Colonic mucosa (tissue), 4 donors: Measurements from ENCODE around the gene TICRR. TPM values are rescaled to one million over a fixed set of nuclear protein-coding genes. Genes with fewer than 3 reads are reported as not detected.

Experiments
- DNase-seq: peaks from one replicate; pipeline ENCODE4 v3.0.0-alpha.2; 2020
- H3K27ac ChIP-seq: fragments of 200-600 bp; one replicate; pipeline ENCODE4 v1.8.0; 2021
- H3K27me3 ChIP-seq: fragments of 200-600 bp; one replicate; pipeline ENCODE4 v1.8.0; 2021
- H3K36me3 ChIP-seq: fragments of 200-600 bp; one replicate; pipeline ENCODE4 v1.8.0; 2021
- H3K4me1 ChIP-seq: fragments of 200-600 bp; one replicate; pipeline ENCODE4 v1.8.0; 2021; ENCODE audit warnings: mild to moderate bottlenecking
- H3K4me3 ChIP-seq: fragments of 200-600 bp; one replicate; pipeline ENCODE4 v1.8.0; 2021
- H3K9ac ChIP-seq, 2 donors: one replicate each; pipeline ENCODE4 v1.7.0; 2013; ENCODE audit warnings: control low read depth in 2 of 2, low read depth in 2 of 2, low read length in 2 of 2
- H3K9me3 ChIP-seq: fragments of 200-600 bp; one replicate; pipeline ENCODE4 v1.8.0; 2021
- intact Hi-C: fragments of 100-400 bp; cut with DNase I; formaldehyde crosslinking; loops from one replicate; pipeline ENCODE4 v1.14.1; 2022
- total RNA-seq, 2 donors: library from RNA; stranded (reverse); fragmentation: NEBNext Ultra II Directional in 1 of 2; extraction: Animal tissue kit (Norgen Biotek cat#: 25700) in 1 of 2; gene quantifications; one replicate each; pipeline ENCODE4 v1.2.1, GENCODE V29; 2021
- TF ChIP-seq, protein P1 (sequence below): fragments of 200-600 bp; IDR thresholded peaks from one replicate; pipeline ENCODE4 v1.8.0; 2022; ENCODE audit warnings: antibody characterized with exemption, mild to moderate bottlenecking
- donor health status: healthy.
- donor health status: DM: no; HTN: no; CAD: no.
- donor health status: DM: no; HTN: no; CAD: no.

Gene TICRR
- total RNA-seq, 2 donors from 2014 or later, result 2.9 to 14.6 TPM

DNA sequence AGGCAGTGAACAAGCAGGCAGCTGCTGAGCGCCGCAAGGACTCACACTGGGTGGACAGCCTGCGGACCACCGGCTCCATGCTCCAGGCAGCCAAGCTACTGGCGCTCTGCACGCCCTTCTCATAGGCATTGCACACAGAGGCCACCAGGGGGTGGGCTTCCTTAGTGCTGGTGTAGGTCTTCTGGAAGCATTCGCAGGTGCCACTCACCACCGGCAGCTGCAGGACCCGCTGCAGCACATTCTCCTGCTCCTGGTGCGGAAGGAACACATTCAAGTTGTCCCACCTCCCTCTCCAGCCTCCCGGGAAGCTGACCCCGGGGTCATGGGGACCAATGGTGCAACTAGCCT, 97.9 kb downstream of the TICRR start:
- no peak for DNase-seq
- Histone ChIP-seq H3K4me3 (no peak overlapping the region), H3K9ac (no peak overlapping the region), H3K36me3 (no peaks in the 10 kb centered on the region), H3K4me1 (no peaks in the 10 kb centered on the region), H3K27ac (no peak overlapping the region), H3K9me3 (no peaks in the 10 kb centered on the region), H3K27me3 (no peaks in the 10 kb centered on the region)
- TF ChIP-seq, protein P1, sequence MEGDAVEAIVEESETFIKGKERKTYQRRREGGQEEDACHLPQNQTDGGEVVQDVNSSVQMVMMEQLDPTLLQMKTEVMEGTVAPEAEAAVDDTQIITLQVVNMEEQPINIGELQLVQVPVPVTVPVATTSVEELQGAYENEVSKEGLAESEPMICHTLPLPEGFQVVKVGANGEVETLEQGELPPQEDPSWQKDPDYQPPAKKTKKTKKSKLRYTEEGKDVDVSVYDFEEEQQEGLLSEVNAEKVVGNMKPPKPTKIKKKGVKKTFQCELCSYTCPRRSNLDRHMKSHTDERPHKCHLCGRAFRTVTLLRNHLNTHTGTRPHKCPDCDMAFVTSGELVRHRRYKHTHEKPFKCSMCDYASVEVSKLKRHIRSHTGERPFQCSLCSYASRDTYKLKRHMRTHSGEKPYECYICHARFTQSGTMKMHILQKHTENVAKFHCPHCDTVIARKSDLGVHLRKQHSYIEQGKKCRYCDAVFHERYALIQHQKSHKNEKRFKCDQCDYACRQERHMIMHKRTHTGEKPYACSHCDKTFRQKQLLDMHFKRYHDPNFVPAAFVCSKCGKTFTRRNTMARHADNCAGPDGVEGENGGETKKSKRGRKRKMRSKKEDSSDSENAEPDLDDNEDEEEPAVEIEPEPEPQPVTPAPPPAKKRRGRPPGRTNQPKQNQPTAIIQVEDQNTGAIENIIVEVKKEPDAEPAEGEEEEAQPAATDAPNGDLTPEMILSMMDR, result no peak
- intact Hi-C loops, result no loop called here

DNA sequence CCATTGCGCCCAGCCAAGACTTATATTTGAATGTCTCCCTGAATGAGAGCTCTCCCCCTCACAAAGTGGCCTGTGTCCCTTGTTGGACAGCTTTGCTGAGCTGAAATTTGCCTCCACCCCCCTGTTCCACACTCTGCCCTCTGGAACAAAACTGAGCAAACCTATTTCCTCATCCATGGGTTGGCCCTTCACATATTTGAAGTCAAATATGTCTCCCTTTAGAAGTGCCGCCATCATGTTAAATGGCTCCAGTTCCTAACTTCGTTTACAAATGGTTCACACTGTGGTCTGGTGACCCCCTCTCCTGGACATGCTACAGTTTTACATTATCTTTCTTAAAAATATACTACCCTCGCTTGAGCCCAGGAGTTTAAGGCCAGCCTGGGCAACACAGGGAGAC, 99.3 kb downstream of the TICRR start:
- no peak overlapping the region for H3K9ac ChIP-seq
- no peaks in the 10 kb centered on the region for H3K36me3 ChIP-seq
- intact Hi-C loops, result no loop called here
- H3K9me3 ChIP-seq, result no peaks in the 10 kb centered on the region
- DNase-seq, result no peak
- H3K4me3 ChIP-seq, result no peak overlapping the region
- H3K27ac ChIP-seq, result no peak overlapping the region
- TF ChIP-seq, protein P1, result no peak
- H3K27me3 ChIP-seq, result no peaks in the 10 kb centered on the region
- no peaks in the 10 kb centered on the region for H3K4me1 ChIP-seq

DNA sequence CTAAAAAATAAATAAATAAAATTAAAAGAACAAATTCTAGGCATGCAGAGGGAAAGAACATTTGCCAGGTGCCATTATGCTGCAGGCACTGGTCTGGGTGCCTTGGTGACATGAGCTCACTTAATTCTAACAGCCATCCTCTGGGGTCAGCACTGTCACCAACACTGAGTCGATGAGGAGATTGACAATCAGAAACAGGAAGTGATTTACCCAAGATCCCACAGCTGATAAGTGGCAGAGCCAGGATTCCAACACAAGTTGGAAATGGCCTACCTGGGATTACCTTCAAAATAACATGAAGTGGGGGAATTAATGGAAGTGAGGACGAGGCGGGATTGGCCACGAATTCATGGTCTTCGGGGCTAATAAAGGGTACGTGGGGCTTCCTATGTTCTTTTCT, 100.3 kb downstream of the TICRR start:
- no peaks in the 10 kb centered on the region for H3K27me3 ChIP-seq
- no peak overlapping the region for H3K9ac ChIP-seq
- intact Hi-C loops, result no loop called here
- no peak overlapping the region for H3K27ac ChIP-seq
- no peaks in the 10 kb centered on the region for H3K36me3 ChIP-seq
- H3K4me3 ChIP-seq, result no peak overlapping the region
- TF ChIP-seq, protein P1, result no peak
- no peak for DNase-seq
- H3K4me1 ChIP-seq, result no peaks in the 10 kb centered on the region
- H3K9me3 ChIP-seq, result no peaks in the 10 kb centered on the region

DNA sequence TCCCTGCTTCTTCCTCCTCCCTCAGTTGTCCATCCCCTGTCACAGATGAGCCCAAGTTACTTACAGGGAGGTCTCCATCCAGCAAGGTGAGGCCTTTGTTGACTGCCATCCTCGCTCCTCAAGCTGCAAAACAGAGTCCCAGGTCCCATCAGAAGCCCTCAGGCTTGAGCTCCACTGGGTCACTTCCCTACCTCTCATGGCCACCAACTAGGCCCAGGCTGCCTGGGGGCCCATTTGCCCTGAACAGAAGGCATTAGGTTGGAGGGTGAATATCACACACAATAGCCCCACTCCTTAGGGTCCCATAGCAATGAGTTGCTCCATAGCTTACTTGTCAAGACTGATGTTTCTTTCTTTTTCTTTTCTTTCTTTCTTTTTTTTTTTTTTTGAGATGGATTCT, 102.1 kb downstream of the TICRR start:
- Histone ChIP-seq H3K4me1 (no peaks in the 10 kb centered on the region), H3K27ac (no peak overlapping the region), H3K9ac (no peak overlapping the region), H3K4me3 (no peak overlapping the region), H3K9me3 (no peaks in the 10 kb centered on the region), H3K27me3 (no peaks in the 10 kb centered on the region), H3K36me3 (no peaks in the 10 kb centered on the region)
- TF ChIP-seq, protein P1, result no peak
- DNase-seq, result peak; percentile 5
- intact Hi-C loops, result no loop called here

Other genes with a start within 250 kb of the TICRR start
- gene POLG, start 240.6 kb upstream of the TICRR start, total RNA-seq, result 10 to 100 TPM; 70.8 to 86.8 TPM
- gene RHCG, start 78.9 kb upstream of the TICRR start, total RNA-seq, result under 1 TPM; 0.48 to 0.67 TPM
- 1 to 10 TPM; 1.1 to 1.2 TPM for gene KIF7, start 80.0 kb downstream of the TICRR start, total RNA-seq
- gene PLIN1, start 103.9 kb downstream of the TICRR start, total RNA-seq, result 1 to 10 TPM in 1 of 2 donors, under 1 TPM in 1; 0.90 to 1.2 TPM
- gene PEX11A, start 115.3 kb downstream of the TICRR start, total RNA-seq, result 10 to 100 TPM; 14.7 to 19.0 TPM
- under 1 TPM in 1 of 2 donors, not detected in 1; 0.13 TPM for gene WDR93, start 115.3 kb downstream of the TICRR start, total RNA-seq
- gene MESP1, start 175.8 kb downstream of the TICRR start, total RNA-seq, result 10 to 100 TPM; 10.5 to 11.1 TPM
- gene MESP2, start 200.9 kb downstream of the TICRR start, total RNA-seq, result 1 to 10 TPM in 1 of 2 donors, under 1 TPM in 1; 0.45 to 5.4 TPM
- gene ANPEP, start 239.4 kb downstream of the TICRR start, total RNA-seq, result 100 to 1,000 TPM; 216 to 567 TPM